GM21576 (cell line): Measurements from ENCODE around the gene PRLH.
"Not testable (repeated sequence)": the region's sequence is repeated elsewhere in the genome, so short reads cannot be mapped to it uniquely, and the experiment has no call there.

Source experiments
- ATAC-seq: cut with Tn5 transposase; IDR thresholded peaks from one replicate; pipeline ENCODE4 v1.9.1; 2021; ENCODE audit warnings: mild to moderate bottlenecking, moderate library complexity; ENCODE audit not compliant: unreplicated experiment

The PRLH gene

GRCh38 chr2:237599465-237600110 lies 33.2 kb downstream of the PRLH start:
- ATAC-seq: no peak

- no peak for ATAC-seq
Observed at GRCh38 chr2:237600205-237600846, 34.0 kb downstream of the PRLH start.

GRCh38 chr2:237601453-237602116 lies 35.2 kb downstream of the PRLH start:
- no peak for ATAC-seq

- ATAC-seq: no peak
Observed at GRCh38 chr2:237602409-237602808, 36.0 kb downstream of the PRLH start.

GRCh38 chr2:237603049-237603717 lies 36.8 kb downstream of the PRLH start:
- no peak for ATAC-seq

- ATAC-seq: no peak
Observed at GRCh38 chr2:237603718-237604362, 37.5 kb downstream of the PRLH start.

GRCh38 chr2:237604391-237604790 lies 38.0 kb downstream of the PRLH start:
- ATAC-seq: no peak

- no peak for ATAC-seq
Observed at GRCh38 chr2:237604960-237605359, 38.6 kb downstream of the PRLH start.

- not testable (repeated sequence) for ATAC-seq
Observed at GRCh38 chr2:237606522-237606921, 40.1 kb downstream of the PRLH start.

GRCh38 chr2:237612527-237613357 lies 46.4 kb downstream of the PRLH start:
- ATAC-seq: no peak

GRCh38 chr2:237613679-237614078 lies 47.3 kb downstream of the PRLH start:
- no peak for ATAC-seq

GRCh38 chr2:237614151-237614720 lies 47.9 kb downstream of the PRLH start:
- no peak for ATAC-seq

- ATAC-seq: no peak
Observed at GRCh38 chr2:237615631-237616249, 49.4 kb downstream of the PRLH start.

GRCh38 chr2:237616373-237616733 lies 50.0 kb downstream of the PRLH start:
- no peak for ATAC-seq
